Endothelial cell of umbilical vein (primary cell): ENCODE results near the gene SURF6. TPM values are rescaled to one million over a fixed set of nuclear protein-coding genes. Genes with fewer than 3 reads are reported as not detected.
A peak's percentile ranks its signal among the peaks of the same experiment; 100 is the strongest.
"Not testable (repeated sequence)": the region's sequence is repeated elsewhere in the genome, so short reads cannot be mapped to it uniquely, and the experiment has no call there.

Experiments
- BruUV-seq: library from RNA; stranded (reverse); fragments of 400-500 nt; replicated peaks from 2 replicates; lab custom pipeline; 2021; lab: Mats Ljungman, UMichigan
- CTCF ChIA-PET: fragments of 300-600, 350-600 bp; sonication (Branson Sonifier 250); formaldehyde crosslinking; loops from one replicate; lab custom pipeline; 2021; ENCODE audit warnings: antibody characterized with exemption, inconsistent platforms; lab: Charles Lee
- POLR2A ChIA-PET: fragments of 300-600, 350-600 bp; sonication (Branson Sonifier 250); formaldehyde crosslinking; loops from one replicate; lab custom pipeline; 2021; ENCODE audit warnings: antibody characterized with exemption, inconsistent platforms; lab: Charles Lee
- DNase-seq: peaks from one replicate; pipeline ENCODE4 v3.0.0-alpha.2; 2011; ENCODE audit warnings: low read depth, low spot score
- FAIRE-seq: peaks from 2 replicates; lab custom pipeline; 2011; peaks lifted over from hg19 to GRCh38; lab: Jason Lieb, UNC
- H2AFZ ChIP-seq: 2 replicates; pipeline ENCODE4 v1.6.0; 2012; ENCODE audit warnings: low read depth, low read length, control low read depth, inconsistent platforms
- H3K27ac ChIP-seq: 2 replicates; pipeline ENCODE4 v1.5.1; 2011; ENCODE audit warnings: low read depth, mild to moderate bottlenecking, control low read depth, low read length, moderate library complexity; ENCODE audit not compliant: insufficient read depth
- H3K27me3 ChIP-seq, 2 experiments: 2 replicates each; pipeline versions ENCODE4 v1.6.0 to v1.6.1; 2011; ENCODE audit warnings: low read length in 2 of 2, mixed read lengths in 1 of 2; ENCODE audit not compliant: control insufficient read depth in 2 of 2, insufficient read depth in 2 of 2
- H3K36me3 ChIP-seq, 2 experiments: 2 replicates in 1 of 2; 3 replicates in 1 of 2; pipeline ENCODE4 v1.5.1; 2011; ENCODE audit warnings: low read length in 2 of 2, mild to moderate bottlenecking in 1 of 2, moderate library complexity in 1 of 2; ENCODE audit not compliant: control insufficient read depth in 2 of 2, insufficient read depth in 2 of 2; ENCODE audit errors: extremely low read depth in 1 of 2
- H3K4me1 ChIP-seq: 3 replicates; pipeline ENCODE4 v1.5.1; 2011; ENCODE audit warnings: mild to moderate bottlenecking, low read length; ENCODE audit not compliant: control insufficient read depth, insufficient read depth; ENCODE audit errors: extremely low read depth
- H3K4me2 ChIP-seq: 2 replicates; pipeline ENCODE4 v1.6.1; 2011; ENCODE audit warnings: low read length, control low read depth, mixed read lengths; ENCODE audit not compliant: insufficient read depth
- H3K4me3 ChIP-seq, 3 experiments: fragments of 200-600 bp in 1 of 3; sonication (generic), shearing (Covaris generic) in 1 of 3; replicated peaks in 1 of 3; 2 replicates each; pipeline ENCODE4 v1.5.1; 2011 to 2016; ENCODE audit warnings: control low read depth in 3 of 3, low read length in 3 of 3, mild to moderate bottlenecking in 2 of 3, inconsistent platforms in 1 of 3, low read depth in 1 of 3, moderate library complexity in 1 of 3; ENCODE audit not compliant: insufficient read depth in 1 of 3
- H3K79me2 ChIP-seq: 2 replicates; pipeline ENCODE4 v1.6.0; 2012; ENCODE audit warnings: low read length, inconsistent platforms; ENCODE audit not compliant: control insufficient read depth, insufficient read depth
- H3K9ac ChIP-seq: replicated peaks from 2 replicates; pipeline ENCODE3; 2011; ENCODE audit warnings: low read length, control low read depth; ENCODE audit not compliant: insufficient read depth; ENCODE audit errors: extremely low read depth
- H3K9me1 ChIP-seq: replicated peaks from 3 replicates; pipeline ENCODE4 v1.6.0; 2011; ENCODE audit warnings: mild to moderate bottlenecking, low read length; ENCODE audit not compliant: control insufficient read depth, insufficient read depth; ENCODE audit errors: extremely low read depth
- H3K9me3 ChIP-seq: replicated peaks from 2 replicates; pipeline ENCODE4 v1.5.1; 2012; ENCODE audit warnings: low read length, inconsistent platforms; ENCODE audit not compliant: control insufficient read depth, insufficient read depth
- H4K20me1 ChIP-seq: replicated peaks from 2 replicates; pipeline ENCODE3; 2011; ENCODE audit warnings: mild to moderate bottlenecking, low read length; ENCODE audit not compliant: control insufficient read depth, insufficient read depth; ENCODE audit errors: extremely low read depth
- EZH2 ChIP-seq: IDR thresholded peaks from 2 replicates; pipeline ENCODE4 v1.6.1; 2012; ENCODE audit warnings: borderline replicate concordance, low read depth, mild to moderate bottlenecking, moderate library complexity, low read length, inconsistent platforms; ENCODE audit not compliant: severe bottlenecking
- GATA2 ChIP-seq: IDR thresholded peaks from 2 replicates; pipeline ENCODE4 v1.7.0; 2011; ENCODE audit warnings: low read depth, mild to moderate bottlenecking, moderate library complexity, mixed read lengths, low read length; ENCODE audit not compliant: insufficient read length, insufficient read depth
- MYC ChIP-seq: IDR thresholded peaks from one replicate; pipeline ENCODE4 v1.6.1; 2011; ENCODE audit warnings: mild to moderate bottlenecking, low read depth, low read length
- POLR2AphosphoS5 ChIP-seq: IDR thresholded peaks from 2 replicates; pipeline ENCODE4 v1.6.1; 2012; ENCODE audit warnings: low read depth, mild to moderate bottlenecking, control low read depth, low read length, moderate library complexity; ENCODE audit not compliant: insufficient read depth
- dilution Hi-C: fragments of 300-500 bp; cut with MboI; formaldehyde crosslinking; loops from one replicate; pipeline ENCODE4 v1.15.0; 2019; ENCODE audit warnings: low sequenced_read_pairs; ENCODE audit not compliant: extremely low pct_ligation_motif_present
- intact Hi-C: fragments of 100-400 bp; cut with micrococcal nuclease; formaldehyde crosslinking; loops from one replicate; pipeline ENCODE4 v1.10.0; 2022
- polyA plus RNA-seq, 4 experiments: library from polyadenylated mRNA; depleted of rRNA in 3 of 4; stranded (reverse) in 3 of 4; unstranded in 1 of 4; fragments of >200 nt; gene quantifications; 2 replicates each; pipeline versions ENCODE4 v1.2.1 to v1.2.3, GENCODE V29; 2011 to 2012; ENCODE audit warnings: missing spikeins in 1 of 4
- total RNA-seq: library from RNA; stranded (reverse); gene quantifications from 2 replicates; pipeline ENCODE4 v1.2.3, GENCODE V29; 2021
- TF ChIP-seq, protein P1 (sequence below), 2 donors: IDR thresholded peaks; 1 replicate in 1 of 2; 2 replicates in 1 of 2; pipeline ENCODE4 v1.5.1; 2011; ENCODE audit warnings: low read length in 2 of 2, mild to moderate bottlenecking in 2 of 2, moderate library complexity in 2 of 2, control low read depth in 1 of 2, inconsistent platforms in 1 of 2, low read depth in 1 of 2; ENCODE audit not compliant: insufficient read depth in 1 of 2; ENCODE audit errors: extremely low read depth in 1 of 2

SURF6 gene
- total and polyA plus RNA-seq, 2 donors (not counting 3 experiments of a cell fraction or from before 2014, with no cell fraction given): 4.9 to 16.0 TPM

DNA sequence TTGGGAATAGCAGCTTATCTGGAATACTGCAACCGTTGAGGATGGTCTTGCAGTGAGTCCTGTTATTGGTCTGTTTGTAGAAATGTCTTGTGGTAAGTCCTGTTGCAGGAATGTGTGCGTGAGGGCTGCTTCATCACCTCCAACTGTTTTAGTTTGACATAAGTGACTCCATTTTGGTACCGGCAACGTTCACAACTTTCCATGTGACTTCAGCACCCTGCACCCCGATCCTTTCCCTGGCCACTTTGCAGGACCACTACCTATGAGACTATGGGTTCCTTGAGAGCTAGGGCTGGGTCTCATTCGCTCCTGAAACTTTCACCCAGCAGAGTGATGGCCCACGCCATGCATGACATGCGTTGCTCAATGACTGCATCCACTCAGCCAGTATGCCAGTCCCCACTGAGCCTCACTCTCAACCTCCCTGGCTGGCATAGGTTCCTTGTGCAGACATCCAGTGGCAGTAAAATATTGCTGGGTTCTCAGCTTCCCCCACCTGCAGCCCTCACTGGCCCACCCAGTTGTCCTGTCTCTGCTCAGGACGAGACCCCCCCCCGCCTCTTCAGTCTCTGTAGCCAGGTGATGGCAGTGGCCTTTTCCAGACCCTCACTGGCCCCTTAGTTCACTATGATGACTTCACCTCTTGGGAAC is 8.0 kb downstream of the SURF6 start:
- H4K20me1 ChIP-seq: no peaks in the 10 kb centered on the region
- H3K9me1 ChIP-seq: no peaks in the 10 kb centered on the region
- H3K36me3 ChIP-seq: peaks cover 10 to 22% of the 10 kb centered on the region in 2 experiments
- intact Hi-C loops (loop anchor here (2.0 kb wide), 1 partner anchor 89 kb away; no protein-coding TSS in a partner anchor), dilution Hi-C loops (no loop called here)
- no peak for FAIRE-seq
- no peak overlapping the region for H3K4me2 ChIP-seq
- no peak overlapping the region for H3K4me3 ChIP-seq
- no peaks in the 10 kb centered on the region for H3K4me1 ChIP-seq
- H2AFZ ChIP-seq: no peak overlapping the region
- H3K9me3 ChIP-seq: no peaks in the 10 kb centered on the region
- H3K27ac ChIP-seq: no peak overlapping the region
- ChIA-PET CTCF (interaction anchor here (5.6 kb wide), 1 partner anchor 141 kb away, joined by 128 read pairs; no protein-coding TSS in a partner anchor), POLR2A (no interaction called here)
- no peak for DNase-seq
- H3K27me3 ChIP-seq: no peaks in the 10 kb centered on the region
- TF ChIP-seq MYC (no peak), POLR2AphosphoS5 (peak; percentile 22), GATA2 (no peak), EZH2 (no peak)
- TF ChIP-seq, protein P1, sequence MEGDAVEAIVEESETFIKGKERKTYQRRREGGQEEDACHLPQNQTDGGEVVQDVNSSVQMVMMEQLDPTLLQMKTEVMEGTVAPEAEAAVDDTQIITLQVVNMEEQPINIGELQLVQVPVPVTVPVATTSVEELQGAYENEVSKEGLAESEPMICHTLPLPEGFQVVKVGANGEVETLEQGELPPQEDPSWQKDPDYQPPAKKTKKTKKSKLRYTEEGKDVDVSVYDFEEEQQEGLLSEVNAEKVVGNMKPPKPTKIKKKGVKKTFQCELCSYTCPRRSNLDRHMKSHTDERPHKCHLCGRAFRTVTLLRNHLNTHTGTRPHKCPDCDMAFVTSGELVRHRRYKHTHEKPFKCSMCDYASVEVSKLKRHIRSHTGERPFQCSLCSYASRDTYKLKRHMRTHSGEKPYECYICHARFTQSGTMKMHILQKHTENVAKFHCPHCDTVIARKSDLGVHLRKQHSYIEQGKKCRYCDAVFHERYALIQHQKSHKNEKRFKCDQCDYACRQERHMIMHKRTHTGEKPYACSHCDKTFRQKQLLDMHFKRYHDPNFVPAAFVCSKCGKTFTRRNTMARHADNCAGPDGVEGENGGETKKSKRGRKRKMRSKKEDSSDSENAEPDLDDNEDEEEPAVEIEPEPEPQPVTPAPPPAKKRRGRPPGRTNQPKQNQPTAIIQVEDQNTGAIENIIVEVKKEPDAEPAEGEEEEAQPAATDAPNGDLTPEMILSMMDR (IDR thresholded peaks at IDR 0.05; ENCODE audit: extremely low read depth in 1 of 2, insufficient read depth in 1 of 2, low read depth in 1 of 2, low read length in 2 of 2): no peak
- peaks cover under 1% of the 10 kb centered on the region for H3K79me2 ChIP-seq
- H3K9ac ChIP-seq: no peak overlapping the region
- BruUV-seq: no TSS peak

DNA sequence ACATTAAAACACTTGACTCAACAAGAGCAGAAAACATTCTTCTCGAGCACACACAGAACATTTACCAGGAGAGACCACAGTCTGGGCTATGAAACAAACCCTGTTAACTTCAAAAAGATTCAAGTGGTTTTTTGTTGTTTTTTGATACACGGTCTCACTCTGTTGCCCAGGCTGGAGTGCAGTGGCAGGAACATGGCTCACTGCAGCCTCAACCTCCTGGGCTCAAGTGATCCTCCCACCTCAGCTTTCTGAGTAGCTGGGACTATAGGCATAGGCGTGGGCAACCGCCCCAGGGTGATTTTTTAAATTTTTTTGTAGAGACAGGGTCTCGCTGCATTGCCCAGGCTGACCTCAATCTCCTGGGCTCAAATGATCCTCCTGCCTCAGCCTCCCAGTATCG is 9.0 kb downstream of the SURF6 start:
- H3K9me1 ChIP-seq, H3K4me3 ChIP-seq, intact Hi-C loops, dilution Hi-C loops, BruUV-seq, FAIRE-seq, H3K27ac ChIP-seq, H4K20me1 ChIP-seq, H3K9me3 ChIP-seq, H3K27me3 ChIP-seq, H3K79me2 ChIP-seq, POLR2A ChIA-PET, DNase-seq, H2AFZ ChIP-seq, H3K4me1 ChIP-seq, H3K4me2 ChIP-seq, H3K9ac ChIP-seq: not testable (repeated sequence)
- peaks cover 7 to 13% of the 10 kb centered on the region in 2 experiments for H3K36me3 ChIP-seq
- CTCF ChIA-PET: interaction anchor here (5.6 kb wide), 1 partner anchor 140 kb away, joined by 128 read pairs; no protein-coding TSS in a partner anchor
